Choroid plexus epithelial cell (primary cell): Measurements from ENCODE around the gene YARS1.

ENCODE experiments used
- DNase-seq: peaks from one replicate; pipeline ENCODE4 v3.0.0-alpha.2; 2010; ENCODE audit warnings: low read depth
- H3K4me3 ChIP-seq: 2 replicates; pipeline ENCODE4 v1.5.1; 2011; ENCODE audit warnings: low read depth, mild to moderate bottlenecking, control low read depth, low read length, moderate library complexity
- CTCF ChIP-seq: conservative IDR thresholded peaks from 2 replicates; pipeline ENCODE4 v1.5.1; 2011; ENCODE audit warnings: low read depth, mild to moderate bottlenecking, control low read depth, inconsistent platforms, low read length, moderate library complexity

The YARS1 gene

GRCh38 chr1:32860566-32860965, 43.4 kb upstream of the YARS1 start:
- no peak for TF ChIP-seq CTCF
- no peak overlapping the region for H3K4me3 ChIP-seq
- DNase-seq = no peak

- H3K4me3 ChIP-seq = no peak overlapping the region
- DNase-seq = no peak
- TF ChIP-seq CTCF = no peak
Measured at GRCh38 chr1:32859915-32860314, 42.8 kb upstream of the YARS1 start.

GRCh38 chr1:32858791-32859190, 41.6 kb upstream of the YARS1 start:
- no peak overlapping the region for H3K4me3 ChIP-seq
- TF ChIP-seq CTCF = no peak
- no peak for DNase-seq

GRCh38 chr1:32858136-32858535, 41.0 kb upstream of the YARS1 start:
- no peak for TF ChIP-seq CTCF
- no peak overlapping the region for H3K4me3 ChIP-seq
- DNase-seq = no peak

- no peak overlapping the region for H3K4me3 ChIP-seq
- no peak for TF ChIP-seq CTCF
- DNase-seq = no peak
Measured at GRCh38 chr1:32855861-32856617, 38.9 kb upstream of the YARS1 start.

- H3K4me3 ChIP-seq = no peak overlapping the region
- no peak for TF ChIP-seq CTCF
- no peak for DNase-seq
Measured at GRCh38 chr1:32848354-32849063, 31.4 kb upstream of the YARS1 start.

GRCh38 chr1:32831878-32832277, 14.7 kb upstream of the YARS1 start:
- H3K4me3 ChIP-seq = no peak overlapping the region
- no peak for DNase-seq
- TF ChIP-seq CTCF = no peak
